Activated CD4-positive, alpha-beta T cell treated with anti-CD3 and anti-CD28 coated beads, Interleukin-2, amount 50 U/mL, for 1 hour (primary cell): Measurements from ENCODE around the gene MEG3.

ENCODE experiments used
- DNase-seq: peaks from one replicate; pipeline ENCODE4 v3.0.0-alpha.2; 2020

MEG3 gene

DNA sequence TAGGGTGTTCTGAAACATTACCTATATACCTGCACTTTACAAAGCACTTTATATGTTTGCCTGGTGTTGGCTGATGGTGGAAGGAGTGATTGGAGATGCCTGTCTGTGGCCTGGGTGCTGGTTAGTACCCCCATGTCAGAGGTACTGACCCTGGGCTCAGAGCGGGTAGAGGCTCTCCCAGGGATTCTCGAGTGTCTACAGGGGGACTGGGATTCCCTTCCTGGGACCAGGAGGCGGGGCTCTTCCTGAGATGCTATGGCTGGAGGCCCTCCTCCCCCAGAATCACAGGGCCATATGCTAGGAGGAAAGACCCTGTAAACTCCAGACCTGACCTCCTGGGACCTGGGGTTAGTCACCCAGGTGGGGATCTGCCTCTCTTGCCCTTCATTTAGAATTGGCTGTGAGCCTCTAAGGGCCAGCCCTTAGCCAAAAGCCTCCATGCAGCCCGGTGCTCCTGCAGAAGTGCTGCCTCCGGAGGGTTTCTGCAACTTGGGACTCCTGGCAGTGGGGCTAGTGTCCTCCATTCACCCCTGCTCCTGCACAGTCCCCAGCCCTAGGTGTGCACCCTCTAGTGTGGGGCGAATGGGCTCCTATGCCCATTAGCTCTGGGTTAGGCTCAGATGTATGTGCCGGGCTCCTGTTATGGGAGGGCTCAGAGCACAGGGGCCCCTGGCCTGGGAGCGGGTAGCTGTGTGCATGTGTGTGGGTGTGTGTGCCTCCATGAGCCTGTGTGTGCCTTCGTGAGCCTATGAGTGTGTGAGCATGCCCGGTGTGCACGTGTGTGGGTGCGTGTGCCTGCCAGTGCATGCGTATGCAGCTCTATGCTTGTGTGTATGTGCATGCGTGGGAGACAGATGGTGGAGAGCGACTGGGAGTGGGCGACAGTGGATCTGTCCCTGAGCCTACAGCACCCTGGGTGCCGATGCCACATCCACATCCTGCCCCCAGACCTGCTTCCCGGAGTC lies 41.0 kb downstream of the MEG3 start:
- DNase-seq: no peak

DNA sequence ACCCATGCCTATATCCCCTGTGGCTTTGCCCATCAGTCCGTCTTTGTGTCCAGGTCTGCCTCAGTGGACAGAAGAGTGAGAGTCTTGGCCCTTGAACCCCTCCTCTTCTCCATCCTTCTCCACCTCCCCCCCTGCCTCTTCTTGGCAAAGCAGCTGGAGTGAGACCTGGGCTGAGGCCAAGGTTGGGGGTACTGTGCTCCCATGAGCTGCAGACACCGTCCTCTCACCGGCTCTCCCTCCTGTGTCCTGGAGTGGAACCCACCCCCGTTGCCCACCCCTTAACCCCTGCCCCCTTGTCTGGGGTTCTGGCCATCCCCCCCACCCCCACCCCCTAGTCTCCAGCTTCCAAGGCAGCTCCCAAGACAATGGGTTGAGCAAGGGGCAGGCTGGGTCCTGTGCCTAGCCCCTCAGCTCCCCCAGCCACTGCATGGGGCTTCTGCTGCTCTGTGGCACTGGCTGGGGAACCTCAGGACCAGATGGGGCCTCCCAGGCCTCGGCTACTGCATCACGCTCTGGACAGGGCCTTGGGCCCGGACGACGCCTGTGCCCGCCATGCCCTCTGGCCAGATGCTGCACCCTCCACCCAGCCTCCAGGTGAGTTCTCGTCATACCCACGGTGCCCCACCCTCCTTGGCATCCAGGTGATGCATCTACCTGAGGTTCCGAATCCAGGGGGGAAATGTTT lies 41.9 kb downstream of the MEG3 start:
- DNase-seq: no peak

DNA sequence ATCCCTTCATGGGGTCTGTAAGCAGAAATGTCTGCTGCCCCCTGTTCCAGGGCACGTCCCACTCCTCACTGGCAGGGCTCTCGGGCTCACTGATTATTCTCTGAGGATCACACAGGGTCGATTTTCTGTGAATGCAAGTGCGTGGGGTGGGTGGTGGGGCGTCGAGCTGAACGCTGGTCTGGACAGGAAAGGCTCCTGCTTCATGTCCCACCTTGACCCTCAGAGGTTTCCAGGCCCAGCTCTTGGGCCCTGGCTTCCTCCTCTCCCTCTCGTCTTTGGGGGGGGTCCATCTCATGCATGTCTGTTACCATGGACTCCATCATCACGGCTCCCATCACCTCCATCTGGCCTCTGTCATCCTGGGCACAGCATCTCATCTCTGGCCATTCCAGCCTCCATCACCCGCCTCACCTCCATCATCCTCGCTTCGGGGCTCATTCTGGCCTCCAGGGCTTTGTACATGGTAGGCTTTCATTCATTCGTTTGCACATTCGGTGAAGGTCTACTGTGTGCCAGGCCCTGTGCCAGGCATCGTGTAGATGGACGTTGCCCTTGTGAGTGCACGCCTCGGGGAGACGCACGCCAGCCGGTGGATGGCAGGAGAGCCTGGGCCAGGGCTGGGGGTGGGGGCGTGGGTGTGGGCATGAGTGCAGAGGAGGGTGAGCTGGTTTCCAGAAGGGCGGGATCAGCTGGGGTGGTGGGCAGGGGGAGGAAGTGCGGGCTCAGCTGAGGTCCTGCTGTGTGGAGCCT lies 42.9 kb downstream of the MEG3 start:
- DNase-seq: no peak

DNA sequence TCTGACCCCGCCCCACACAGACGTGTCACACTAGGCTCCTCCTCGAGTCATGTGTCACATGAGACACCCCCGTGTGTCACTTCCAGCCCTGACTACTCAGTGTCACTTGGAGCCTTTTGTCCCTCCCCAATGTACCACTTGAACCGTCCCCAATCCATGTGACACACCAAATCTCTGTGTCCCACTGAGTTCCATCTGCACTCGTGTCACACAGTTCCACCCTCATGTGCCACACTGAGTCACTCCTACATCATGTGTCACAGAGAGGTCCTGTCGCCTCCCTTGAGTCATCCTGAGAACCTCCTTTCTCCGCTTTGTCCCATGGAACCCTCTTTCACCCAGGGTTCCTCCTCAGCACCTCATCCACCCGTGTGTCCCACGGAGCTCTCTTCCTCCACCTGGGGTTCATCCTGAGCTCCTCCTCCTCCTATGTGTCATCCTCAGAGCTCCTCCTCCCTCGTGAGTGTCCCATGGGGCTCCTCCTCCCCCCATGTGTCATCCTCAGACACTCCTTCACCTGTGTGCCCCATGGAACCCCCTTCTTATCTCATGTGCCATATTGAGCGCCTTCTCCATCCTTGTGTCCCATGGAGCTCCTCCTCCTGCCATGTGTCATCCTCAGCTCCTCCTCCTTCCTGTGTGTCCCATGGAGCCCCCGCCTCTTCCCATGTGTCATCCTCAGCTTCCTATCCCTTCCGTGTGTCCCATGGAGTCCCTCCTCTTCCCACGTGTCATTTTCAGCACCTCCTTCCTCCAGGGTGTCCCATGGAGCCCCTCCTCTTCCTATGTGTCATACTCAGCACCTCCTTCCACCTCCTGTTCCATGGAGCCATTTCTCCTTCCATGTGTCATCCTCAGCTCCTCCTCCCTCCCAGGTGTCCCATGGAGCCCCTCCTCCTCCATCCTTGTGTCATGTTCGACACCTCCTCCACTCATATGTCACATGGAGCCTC lies 45.6 kb downstream of the MEG3 start:
- no peak for DNase-seq

DNA sequence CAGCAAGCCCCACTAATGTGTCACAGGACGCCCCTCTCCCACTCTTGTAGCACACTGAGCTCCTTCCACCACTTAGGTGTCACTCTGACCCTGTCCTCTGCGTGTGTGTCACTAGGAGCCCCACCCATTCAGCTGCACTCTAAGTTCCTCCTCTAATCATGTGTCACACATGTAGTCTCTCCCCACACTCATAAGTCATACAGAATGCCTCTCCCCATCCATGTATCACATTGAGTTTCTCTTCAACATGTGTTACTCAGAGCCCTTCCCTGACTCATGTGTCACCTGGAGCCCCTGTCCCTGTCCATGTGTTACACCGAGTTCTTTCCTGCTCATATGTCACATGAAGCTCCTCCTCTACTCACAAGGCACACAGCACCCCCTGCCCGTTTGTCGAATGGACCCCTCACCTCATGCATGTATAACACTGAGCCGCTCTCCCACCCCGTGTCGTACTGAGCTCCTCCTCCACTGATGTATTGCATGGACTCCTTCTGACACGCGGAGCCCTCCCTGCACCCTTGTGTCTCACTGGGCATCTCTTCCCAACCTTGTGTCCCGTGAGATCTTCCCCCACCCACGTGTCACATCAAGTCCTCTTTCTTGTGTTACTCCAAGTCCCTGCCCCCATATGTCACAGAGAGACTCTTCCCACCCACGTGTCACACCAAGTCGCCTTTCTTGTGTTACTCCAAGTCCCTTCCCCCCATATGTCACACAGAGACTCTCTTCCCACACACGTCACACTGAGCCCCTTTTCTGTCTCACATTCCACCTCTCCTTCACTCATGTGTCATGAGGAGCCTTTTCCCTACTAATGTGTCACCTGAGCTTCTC lies 46.6 kb downstream of the MEG3 start:
- no peak for DNase-seq

DNA sequence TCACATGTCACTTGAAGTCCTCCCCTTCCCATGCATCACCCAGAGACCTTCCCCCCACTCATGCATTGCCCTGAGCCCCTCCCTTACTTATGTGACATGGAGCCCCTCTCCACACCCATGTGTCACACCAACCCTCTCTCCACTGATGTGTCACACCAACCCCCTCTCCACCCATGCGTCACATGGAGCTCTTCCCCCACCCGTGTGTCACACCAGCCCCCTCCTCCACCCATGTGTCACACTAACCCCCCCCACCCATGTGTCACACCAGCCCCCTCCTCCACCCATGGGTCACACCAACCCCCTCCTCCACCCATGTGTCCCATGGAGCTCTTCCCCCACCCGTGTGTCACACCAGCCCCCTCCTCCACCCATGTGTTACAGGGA lies 47.2 kb downstream of the MEG3 start:
- DNase-seq: no peak

DNA sequence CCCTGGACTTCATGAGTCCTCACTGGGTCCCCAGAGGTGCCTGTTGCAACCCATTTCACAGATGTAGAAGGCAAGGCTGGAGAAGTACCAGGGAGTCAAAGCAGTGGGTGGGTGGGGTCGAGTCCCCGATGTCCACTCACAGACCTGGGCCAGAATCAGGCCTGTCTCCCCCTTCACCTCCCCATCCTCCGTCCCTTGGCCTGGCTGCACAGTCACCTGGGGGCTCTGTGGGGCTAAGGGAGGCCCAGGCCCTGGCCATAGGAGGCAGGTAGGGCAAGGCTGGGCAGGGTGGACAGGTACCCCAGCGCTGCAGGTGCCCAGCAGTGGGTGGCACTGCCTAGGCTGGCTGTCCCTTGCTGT lies 48.1 kb downstream of the MEG3 start:
- DNase-seq: no peak

DNA sequence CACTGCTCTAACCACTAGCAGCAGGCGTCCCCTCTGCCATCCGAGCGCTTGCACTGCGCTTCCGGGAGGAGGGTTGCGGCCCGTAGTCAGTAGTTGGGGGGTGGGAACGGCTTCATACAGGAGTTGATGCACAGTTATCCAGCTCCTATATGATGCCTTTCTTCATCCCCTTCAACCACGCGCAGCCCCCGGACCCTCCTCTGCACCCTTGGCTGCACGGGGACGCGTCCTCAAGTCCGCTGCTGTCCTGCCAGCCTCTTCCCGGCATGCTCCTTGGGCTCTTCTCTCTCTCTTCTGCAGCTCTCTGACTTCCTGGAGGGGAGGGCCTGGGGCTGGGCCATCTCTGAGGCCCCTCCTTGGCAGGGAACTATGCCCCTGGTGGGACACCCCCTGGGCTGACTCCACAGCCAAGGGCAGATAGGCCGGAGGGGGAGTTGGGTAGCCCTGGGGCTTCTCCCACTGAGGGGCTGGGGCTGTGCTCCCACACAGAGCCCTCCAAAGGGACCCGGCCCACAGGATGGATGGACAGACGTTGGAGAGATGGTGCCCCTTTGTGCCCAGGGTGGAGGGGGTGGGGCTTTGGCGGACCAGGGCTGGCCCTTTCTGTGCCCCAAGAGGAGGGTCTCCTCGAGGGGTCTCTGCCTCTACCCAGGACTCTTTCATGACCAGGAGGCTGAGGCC lies 48.6 kb downstream of the MEG3 start:
- no peak for DNase-seq

DNA sequence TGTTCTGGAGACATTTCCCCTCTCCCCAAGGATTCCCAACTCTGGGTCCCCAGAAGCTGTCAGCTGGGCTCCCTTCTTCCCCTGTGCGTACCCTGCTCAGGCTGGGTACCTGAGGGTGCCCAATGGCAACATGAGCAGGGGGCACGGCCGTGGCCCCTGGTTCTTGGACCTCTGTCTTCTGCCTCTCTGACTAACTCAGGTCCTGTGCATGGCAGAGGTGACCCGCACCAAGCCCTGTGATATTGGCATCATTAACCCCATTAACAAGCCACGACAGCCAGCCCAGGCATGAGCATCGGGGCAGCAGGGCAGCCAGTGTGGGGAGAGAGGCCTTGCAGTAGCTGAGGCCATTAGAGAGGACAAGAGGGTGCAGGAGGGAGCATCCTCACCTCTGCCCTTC lies 49.2 kb downstream of the MEG3 start:
- no peak for DNase-seq

DNA sequence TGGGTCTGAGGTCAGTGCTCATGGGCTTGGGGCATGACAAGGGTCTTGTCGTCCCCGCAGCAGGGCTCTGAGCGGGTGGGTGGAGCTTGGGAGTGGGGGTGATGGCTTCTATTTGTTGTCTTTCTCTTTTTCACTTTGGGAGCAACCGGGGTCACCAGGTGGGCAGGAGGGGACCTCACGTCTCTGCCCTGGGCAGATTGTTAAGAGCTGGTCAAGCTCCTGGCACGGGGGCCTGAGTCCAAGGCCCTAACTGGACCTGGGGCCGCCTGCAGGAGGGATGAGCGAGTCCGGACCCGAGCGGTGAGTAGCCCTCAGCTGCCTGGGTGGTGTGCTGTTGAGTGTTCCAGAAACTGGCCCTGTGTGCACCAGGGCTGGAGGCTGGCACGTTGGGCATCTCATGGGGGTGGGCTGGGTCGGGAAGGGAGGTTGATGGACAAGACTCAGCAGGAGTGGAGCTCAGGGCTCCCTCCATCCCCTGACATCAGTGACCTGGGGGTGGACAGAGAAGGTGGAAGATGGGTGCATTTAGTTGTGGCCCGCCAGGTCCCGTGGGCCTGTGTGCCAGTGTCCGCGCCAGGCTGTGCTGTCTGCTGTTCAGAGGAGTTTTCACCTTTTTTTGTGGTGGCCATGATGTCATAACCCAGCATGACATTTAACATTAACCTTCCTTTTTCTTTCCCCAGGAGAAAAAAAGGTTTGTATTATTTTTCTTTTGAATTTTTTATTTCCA lies 50.1 kb downstream of the MEG3 start:
- DNase-seq: no peak

DNA sequence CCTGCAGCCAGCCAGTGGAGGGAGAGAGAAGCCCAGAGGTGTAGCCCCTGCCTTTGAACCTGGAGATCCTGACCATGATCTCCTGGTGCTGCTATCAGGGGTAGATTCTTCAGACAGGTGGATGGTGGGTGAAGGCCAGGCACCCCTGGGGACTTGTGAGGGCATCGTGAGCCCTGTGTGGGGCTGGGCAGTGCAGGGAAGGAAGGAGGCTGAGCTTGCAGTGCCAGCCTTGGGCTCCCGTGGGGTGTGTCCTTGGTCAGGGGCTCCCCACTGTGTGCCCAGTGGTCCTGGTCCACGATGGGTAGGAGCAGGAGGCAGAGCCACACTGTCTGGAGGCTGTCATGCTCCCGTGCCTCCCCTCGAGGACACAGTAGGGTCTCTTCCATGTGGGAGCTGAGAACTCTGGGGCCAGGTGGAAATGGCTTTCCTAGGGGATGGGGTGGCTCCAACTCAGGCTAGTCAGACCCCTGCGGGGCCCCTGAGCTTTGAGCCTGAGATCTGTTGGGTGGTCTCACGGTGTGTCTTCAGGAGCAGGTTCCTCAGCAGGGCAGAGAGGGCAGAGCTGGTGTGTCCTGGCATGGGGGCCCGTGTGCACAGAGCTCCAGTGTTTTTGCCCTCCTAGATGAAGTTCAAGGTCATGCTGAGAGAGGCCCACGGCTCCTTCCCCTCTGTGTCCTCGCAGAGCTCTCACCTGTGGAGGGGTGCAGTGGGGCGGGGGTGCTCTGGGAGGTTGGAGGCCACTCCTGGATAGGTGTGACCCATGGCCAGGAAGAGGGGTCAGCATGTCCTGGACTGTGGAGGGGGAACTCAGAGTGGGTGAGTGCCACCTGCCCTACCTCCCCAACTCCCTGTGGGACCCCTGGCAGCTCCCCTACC lies 52.6 kb downstream of the MEG3 start:
- no peak for DNase-seq

DNA sequence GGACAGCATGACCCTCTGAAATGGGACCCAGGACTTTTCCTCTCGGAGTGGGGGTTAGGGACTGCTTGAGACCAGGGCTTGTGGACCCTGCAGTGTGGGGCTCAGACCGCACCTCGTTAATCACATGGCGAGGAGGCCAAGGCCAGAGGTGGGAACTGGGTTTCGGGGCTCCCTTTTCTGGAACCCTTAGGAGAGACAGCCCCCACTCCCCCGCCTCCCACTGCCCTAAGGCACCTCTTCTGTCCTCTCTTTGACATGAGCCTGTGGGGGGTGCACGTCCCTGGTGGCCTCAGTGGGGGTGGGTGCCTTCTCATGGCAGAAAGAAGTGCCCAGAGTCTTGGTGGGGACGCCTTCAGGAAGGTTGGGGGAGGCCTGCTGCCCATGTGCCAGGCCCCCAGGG lies 53.3 kb downstream of the MEG3 start:
- no peak for DNase-seq

DNA sequence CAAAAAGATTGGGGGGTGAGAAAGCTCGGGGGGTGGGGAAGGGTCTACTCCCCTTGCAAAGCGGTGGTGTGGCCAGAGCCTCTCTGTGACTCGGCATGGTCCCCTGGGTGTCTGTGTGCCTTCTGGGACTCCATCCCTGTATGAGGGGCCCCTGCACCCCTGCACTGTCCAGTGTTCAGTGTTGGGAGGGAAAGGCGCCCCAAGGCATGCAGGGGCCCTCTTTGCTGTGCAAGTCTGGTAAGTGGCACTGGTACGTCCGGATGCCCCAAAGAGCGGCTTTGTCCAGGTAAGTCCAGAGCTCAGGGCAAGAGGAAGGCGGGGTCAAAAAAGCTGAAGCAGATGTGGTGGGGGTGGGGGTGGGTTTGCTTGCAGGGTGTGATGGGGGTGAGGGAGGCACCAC lies 53.9 kb downstream of the MEG3 start:
- no peak for DNase-seq

DNA sequence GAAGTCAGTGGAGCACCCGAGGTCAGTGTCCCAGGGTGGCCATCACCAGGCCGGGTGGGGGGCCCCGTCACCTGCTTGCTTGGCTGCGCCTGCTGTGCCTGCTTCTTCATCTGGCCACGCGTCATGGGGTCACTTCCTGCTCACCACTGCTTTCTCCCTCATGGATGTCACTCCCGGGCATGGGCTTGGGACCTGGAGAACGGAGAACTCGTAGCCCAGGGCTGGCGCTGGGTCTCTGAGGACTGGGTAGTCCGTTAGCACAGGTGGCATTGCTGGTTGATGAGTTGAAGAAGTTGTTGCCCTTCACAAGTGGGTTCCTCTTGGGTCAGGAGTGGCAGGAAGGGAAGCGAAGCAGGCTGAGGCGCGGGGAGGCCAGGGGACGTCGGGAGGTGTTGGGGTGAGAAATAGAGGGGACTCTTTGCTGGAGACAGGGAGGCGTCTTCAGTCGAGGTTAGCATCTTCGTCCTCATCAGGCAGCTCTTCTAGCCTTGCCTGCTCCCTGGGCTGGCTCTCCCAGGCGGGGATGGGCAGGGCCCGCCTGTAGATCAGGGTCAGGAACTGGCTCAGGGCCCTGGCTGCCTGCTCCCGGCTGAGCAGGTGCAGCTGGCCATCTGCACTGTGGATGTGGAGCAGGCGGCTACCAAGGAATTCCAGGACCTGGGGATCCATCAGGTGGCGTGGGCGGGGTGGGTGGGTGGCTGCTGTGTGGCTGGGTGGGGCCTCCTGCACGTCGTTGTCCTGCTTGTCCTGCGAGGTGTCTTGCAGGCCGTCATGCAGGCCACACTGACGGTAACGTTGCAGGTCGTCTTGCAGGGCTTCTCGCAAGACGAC lies 54.6 kb downstream of the MEG3 start:
- DNase-seq: no peak

DNA sequence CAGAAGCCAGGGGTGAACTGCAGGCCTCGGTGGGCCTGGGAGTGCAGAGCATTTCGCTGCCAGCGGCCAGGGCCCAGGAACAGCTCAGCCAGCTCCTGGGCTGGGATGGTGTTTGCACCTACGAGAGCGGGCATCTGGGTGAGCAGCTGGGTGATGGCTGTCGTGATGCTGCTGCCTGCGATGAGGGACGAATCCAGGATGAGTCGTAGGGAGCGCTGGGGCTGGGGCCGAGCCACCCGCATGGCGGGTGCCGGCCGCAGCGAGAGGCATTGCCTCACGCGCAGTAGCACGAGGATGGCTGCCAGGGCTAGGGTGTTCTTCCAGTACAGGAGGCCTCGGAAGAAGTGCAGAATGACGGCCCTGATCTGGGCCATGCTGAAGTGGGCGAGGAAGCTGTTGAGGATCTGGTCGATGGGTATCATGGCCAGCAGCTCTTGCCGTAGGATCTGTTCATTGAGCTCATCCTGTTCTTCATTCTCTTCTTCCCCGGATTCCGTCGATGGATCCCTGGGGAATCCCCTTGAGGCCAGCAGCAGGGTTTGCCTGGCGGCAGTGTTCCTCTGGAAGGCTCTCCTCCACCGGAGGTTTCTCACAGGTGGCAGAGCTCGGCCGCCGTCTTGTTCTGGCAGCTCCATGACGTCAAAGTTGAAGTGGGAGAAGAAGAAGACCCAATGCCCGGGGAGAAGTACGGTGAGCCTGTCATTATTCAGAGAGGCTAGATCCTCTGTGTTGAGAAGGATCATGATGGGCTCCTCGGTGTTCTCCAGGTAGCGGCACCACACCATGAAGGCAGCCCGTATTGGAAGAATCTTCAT lies 55.5 kb downstream of the MEG3 start:
- DNase-seq: no peak

DNA sequence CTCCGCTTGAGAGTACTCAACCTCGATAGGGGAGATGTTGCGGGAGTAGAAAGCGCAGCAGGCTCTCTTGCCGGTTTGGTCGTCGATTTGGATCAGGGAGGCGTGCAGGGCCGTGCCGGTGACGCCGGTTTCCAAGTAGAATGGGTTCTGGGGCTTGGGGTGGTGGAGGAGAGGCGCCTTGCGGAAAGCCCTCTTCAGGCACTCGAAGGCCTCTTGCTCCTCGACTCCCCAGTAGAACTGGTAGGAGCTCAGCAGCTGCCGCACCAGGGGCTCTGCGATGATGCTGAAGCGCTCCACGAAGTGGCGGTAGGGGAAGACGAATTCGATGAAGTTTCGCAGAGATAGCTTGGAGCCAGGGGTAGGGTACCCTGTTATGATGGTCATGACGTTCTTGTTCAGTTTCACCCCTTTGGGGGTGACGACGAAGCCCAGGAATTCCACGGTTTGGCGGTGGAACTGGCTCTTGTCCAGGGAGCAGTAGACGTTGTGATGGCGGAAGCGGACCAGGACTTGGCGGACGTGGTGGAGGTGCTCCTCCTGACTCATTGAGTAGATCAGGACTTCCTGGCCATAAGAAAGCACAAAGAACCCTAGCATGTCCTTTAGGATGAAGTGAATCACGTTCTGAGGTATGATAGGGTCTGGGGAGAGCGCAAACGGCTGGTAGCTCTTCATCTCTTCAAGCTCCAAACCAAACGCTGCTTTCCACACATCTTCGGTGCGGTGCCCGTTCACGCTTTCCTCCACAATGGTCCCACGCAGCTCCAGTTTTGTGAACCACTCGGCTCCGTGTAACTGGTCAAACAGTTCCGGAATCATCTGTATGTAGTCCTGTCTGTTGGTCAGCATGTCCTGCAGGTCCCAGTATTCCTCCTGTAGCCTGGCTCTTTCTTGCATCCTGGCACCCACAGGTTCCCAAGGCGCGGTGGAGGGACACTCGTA lies 56.4 kb downstream of the MEG3 start:
- DNase-seq: no peak
